NT2/D1 (cell line): ENCODE data around the gene VAV3.
"Not testable (repeated sequence)": the region's sequence is repeated elsewhere in the genome, so short reads cannot be mapped to it uniquely, and the experiment has no call there.

Experiments
- DNase-seq: peaks from one replicate; pipeline ENCODE4 v3.0.0-alpha.2; 2011; ENCODE audit warnings: low read depth, low spot score
- H3K27me3 ChIP-seq: 2 replicates; pipeline ENCODE4 v1.6.0; 2011; ENCODE audit warnings: mild to moderate bottlenecking; ENCODE audit not compliant: insufficient read length, insufficient read depth
- H3K36me3 ChIP-seq: 2 replicates; pipeline ENCODE4 v1.6.1; 2011; ENCODE audit warnings: mild to moderate bottlenecking, low read length, mixed read lengths; ENCODE audit not compliant: insufficient read depth, insufficient read length
- H3K4me1 ChIP-seq: 2 replicates; pipeline ENCODE4 v1.5.1; 2011; ENCODE audit not compliant: insufficient read depth, insufficient read length
- H3K4me3 ChIP-seq: 2 replicates; pipeline ENCODE4 v1.5.1; 2011; ENCODE audit warnings: low read depth; ENCODE audit not compliant: insufficient read length
- H3K9ac ChIP-seq: 2 replicates; pipeline ENCODE4 v1.6.0; 2011; ENCODE audit warnings: low read depth; ENCODE audit not compliant: insufficient read length
- H3K9me3 ChIP-seq: 2 replicates; pipeline ENCODE4 v1.5.1; 2011; ENCODE audit warnings: mild to moderate bottlenecking, low read length; ENCODE audit not compliant: insufficient read depth
- SUZ12 ChIP-seq: IDR thresholded peaks from 2 replicates; pipeline ENCODE4 v1.6.1; 2011; ENCODE audit not compliant: insufficient read length, insufficient read depth; ENCODE audit errors: extremely low read depth
- YY1 ChIP-seq: IDR thresholded peaks from 2 replicates; pipeline ENCODE4 v1.6.1; 2011; ENCODE audit not compliant: insufficient read length, insufficient read depth
- ZNF274 ChIP-seq: IDR thresholded peaks from 2 replicates; pipeline ENCODE4 v1.6.1; 2011; ENCODE audit warnings: mild to moderate bottlenecking, low read depth, low read length

VAV3 gene

DNA sequence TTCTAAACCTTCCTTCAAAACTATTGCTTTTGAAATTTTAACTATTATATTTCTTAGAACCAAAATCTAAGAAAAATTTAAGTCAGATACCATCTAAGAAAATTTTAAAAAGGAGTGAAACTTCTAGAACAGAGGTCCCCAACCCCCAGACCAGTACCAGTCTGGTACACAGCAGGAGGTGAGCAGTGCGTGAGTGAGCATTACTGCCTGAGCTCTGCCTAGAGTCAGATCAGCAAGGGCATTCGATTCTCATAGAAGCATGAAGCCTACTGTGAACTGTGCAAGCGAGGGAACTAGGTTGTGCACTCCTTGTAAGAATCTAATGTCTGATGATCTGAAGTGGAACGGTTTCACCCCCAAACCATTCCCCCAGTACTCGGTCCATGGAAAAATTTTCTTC, 106.7 kb downstream of the VAV3 start:
- H3K9me3 ChIP-seq: peaks cover 6% of the 10 kb centered on the region; the same call in 1 of the 2 replicates
- H3K4me3 ChIP-seq: no peak overlapping the region
- no peaks in the 10 kb centered on the region for H3K4me1 ChIP-seq
- TF ChIP-seq SUZ12: no peak
- TF ChIP-seq ZNF274: no peak
- TF ChIP-seq YY1: no peak
- no peak overlapping the region for H3K9ac ChIP-seq
- DNase-seq: no peak
- H3K36me3 ChIP-seq: no peaks in the 10 kb centered on the region
- no peaks in the 10 kb centered on the region for H3K27me3 ChIP-seq

DNA sequence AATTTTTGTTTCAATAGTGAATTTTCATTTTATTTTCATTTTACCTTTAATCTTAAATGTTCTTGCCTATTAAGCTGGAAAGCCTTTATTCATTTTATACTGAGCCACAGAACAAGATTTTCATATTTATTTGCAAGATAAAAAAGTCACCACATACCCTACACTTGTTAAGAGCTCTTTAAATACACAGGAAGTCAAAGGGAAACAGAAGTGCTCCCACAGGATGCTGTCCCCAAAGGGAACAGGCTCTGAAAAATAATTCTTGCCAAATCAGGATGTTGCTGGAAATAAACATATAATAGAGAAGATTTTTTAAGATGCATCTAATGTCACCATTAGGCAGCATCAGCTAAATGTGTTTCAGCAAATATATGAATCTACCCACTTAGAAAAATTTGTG, 113.6 kb downstream of the VAV3 start:
- no peaks in the 10 kb centered on the region for H3K27me3 ChIP-seq
- no peak overlapping the region for H3K4me3 ChIP-seq
- no peaks in the 10 kb centered on the region for H3K9me3 ChIP-seq
- no peak for DNase-seq
- no peak overlapping the region for H3K9ac ChIP-seq
- TF ChIP-seq YY1 (no peak), SUZ12 (no peak), ZNF274 (no peak)
- no peaks in the 10 kb centered on the region for H3K4me1 ChIP-seq
- no peaks in the 10 kb centered on the region for H3K36me3 ChIP-seq

DNA sequence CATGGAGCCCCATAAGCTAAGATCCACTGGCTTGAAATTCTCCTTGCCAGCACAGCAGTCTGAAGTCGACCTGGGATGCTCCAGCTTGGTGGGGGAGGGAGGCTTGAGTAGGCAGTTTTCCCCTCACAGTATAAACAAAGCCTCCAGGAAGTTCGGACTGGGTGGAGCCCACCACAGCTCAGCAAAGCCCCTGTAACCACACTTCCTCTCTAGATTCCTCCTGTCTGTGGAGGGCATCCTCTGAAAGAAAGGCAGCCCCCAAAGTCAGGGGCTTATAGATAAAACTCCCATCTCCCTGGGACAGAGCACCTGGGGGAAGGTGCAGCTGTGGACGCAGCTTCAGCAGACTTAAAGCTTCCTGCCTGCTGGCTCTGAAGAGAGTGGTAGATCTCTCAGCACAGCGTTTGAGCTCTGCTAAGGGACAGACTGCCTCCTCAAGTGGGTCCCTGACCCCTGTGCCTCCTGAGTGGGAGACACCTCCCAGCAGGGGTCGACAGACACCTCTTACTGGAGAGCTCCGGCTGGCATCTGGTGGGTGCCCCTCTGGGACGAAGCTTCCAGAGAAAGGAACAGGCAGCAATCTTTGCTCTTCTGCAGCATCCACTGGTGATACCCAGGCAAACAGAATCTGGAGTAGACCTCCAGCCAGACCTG, 120.3 kb downstream of the VAV3 start:
- not testable (repeated sequence) for H3K9ac ChIP-seq, H3K4me3 ChIP-seq

DNA sequence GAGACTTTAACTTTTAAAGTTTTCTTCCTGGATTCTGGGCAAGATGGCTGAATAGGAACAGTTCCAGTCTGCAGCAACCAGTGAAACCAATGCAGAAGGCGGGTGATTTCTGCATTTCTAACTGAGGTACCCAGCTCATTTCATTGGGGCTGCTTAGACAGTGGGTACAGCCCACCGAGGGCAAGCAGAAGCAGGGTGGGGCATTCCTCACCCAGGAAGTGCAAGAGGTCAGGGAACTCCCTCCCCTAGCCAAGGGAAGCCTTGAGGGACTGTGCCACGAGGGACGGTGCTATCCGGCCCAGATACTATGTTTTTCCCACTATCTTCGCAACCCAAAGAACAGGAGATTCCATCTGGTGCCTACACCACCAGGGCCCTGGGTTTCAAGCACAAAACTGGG, 121.0 kb downstream of the VAV3 start:
- Histone ChIP-seq H3K36me3 (no peaks in the 10 kb centered on the region), H3K4me3 (no peak overlapping the region), H3K9me3 (no peaks in the 10 kb centered on the region; the same call in 1 of the 2 replicates), H3K9ac (no peak overlapping the region), H3K4me1 (no peaks in the 10 kb centered on the region), H3K27me3 (no peaks in the 10 kb centered on the region)
- TF ChIP-seq SUZ12 (no peak), YY1 (no peak), ZNF274 (no peak)
- no peak for DNase-seq

More for the DNA sequence above, 120.3 kb downstream of the VAV3 start:
- not testable (repeated sequence) for H3K27me3 ChIP-seq, H3K4me1 ChIP-seq, H3K36me3 ChIP-seq, H3K9me3 ChIP-seq, DNase-seq

DNA sequence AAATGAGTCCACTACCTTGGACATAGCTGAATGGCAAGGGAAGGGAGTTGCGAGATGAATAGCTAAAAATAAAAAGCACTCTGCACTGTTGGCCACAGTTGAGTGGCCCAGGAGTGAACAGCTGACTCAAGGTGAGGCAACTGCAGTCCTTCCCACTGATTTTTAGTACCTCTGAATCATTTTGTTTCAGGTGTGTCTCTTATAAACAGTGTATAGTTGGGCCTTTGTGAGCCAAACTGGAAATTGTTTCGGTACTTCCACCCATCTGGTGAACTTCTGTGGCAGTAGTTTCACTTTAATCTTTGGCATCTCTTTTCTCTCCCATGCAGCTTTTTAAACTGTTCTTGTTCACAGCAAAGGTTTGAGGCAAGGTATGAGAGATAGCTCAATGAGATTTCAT, 122.7 kb downstream of the VAV3 start:
- no peaks in the 10 kb centered on the region; the same call in 1 of the 2 replicates for H3K9me3 ChIP-seq
- H3K27me3 ChIP-seq: no peaks in the 10 kb centered on the region
- H3K9ac ChIP-seq: no peak overlapping the region
- TF ChIP-seq ZNF274 (no peak), SUZ12 (no peak), YY1 (no peak)
- H3K36me3 ChIP-seq: no peaks in the 10 kb centered on the region
- no peak for DNase-seq
- H3K4me1 ChIP-seq: no peaks in the 10 kb centered on the region
- no peak overlapping the region for H3K4me3 ChIP-seq

DNA sequence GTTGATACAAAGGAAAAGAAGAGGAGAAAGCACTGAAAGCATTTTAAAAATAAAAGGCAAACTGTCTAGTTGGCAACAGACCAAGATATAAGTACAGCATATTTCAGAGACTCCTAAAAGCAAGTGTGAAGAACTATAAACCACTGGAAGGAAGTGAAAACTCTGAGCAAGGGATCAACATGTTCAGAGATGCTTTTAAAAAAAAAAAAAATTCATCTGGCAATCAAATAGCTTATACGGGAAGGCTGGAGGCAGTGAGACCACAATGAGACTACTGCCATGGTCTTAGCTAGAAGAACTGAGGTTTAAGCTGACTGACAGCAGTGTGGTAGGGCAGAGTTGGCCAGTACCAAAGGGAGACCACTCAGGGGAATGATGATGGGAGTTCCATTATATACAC, 124.3 kb downstream of the VAV3 start:
- Histone ChIP-seq H3K27me3 (no peaks in the 10 kb centered on the region), H3K4me1 (no peaks in the 10 kb centered on the region), H3K36me3 (no peaks in the 10 kb centered on the region), H3K4me3 (no peak overlapping the region), H3K9ac (no peak overlapping the region), H3K9me3 (no peaks in the 10 kb centered on the region; the same call in 1 of the 2 replicates)
- DNase-seq: no peak
- no peak for TF ChIP-seq SUZ12
- no peak for TF ChIP-seq ZNF274
- no peak for TF ChIP-seq YY1

DNA sequence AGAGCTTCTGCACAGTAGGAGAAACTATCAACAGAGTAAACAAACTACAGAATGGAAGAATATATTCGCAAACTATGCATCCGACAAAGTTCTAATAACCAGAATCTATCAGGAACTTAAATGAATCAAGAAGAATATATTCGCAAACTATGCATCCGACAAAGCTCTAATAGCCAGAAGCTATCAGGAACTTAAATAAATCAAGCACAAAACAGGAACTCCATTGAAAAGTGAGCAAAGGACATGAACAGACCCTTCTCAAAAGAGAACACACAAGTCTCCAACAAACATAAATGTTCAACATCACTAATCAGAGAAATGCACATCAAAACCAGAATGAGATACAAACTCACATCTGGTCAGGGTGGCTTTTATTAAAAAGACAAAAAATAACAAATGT, 126.9 kb downstream of the VAV3 start:
- no peak for TF ChIP-seq ZNF274
- no peaks in the 10 kb centered on the region for H3K4me1 ChIP-seq
- no peak overlapping the region for H3K9ac ChIP-seq

DNA sequence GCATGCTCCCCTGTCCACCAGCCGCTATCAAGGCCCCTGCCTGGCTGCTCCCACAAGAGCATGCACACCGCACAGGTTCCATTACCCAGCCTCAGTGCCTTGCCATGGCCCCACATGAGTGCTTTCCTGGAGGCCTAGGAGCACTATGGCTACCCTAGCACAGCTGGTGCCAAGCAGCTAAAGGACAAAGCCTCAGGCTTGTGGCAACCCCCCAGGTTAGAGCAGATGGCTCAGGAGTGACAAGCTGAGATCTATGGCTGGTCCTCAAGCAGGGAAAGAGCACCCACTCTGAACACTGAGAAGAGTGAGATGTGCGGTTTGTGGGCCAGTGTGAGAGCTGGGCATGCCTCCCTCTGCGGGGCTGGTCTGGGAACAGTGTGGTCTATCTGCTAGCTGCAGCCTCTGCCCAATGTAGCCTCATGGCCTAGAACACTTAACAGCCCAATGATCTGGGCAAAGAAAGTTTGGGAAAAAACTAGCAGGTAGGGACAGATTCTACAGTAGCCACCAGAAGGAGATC, 129.8 kb downstream of the VAV3 start:
- no peak for DNase-seq
- Histone ChIP-seq H3K4me1 (no peaks in the 10 kb centered on the region), H3K4me3 (no peak overlapping the region), H3K27me3 (no peaks in the 10 kb centered on the region), H3K9me3 (0 out of 2 replicates have a peak, but pooled peaks cover under 1% of the 10 kb centered on the region), H3K9ac (no peak overlapping the region), H3K36me3 (no peaks in the 10 kb centered on the region)
- TF ChIP-seq YY1 (no peak), ZNF274 (no peak), SUZ12 (no peak)

More for the DNA sequence above, 126.9 kb downstream of the VAV3 start:
- H3K27me3 ChIP-seq: no peaks in the 10 kb centered on the region
- no peak for DNase-seq
- no peak overlapping the region for H3K4me3 ChIP-seq
- no peaks in the 10 kb centered on the region for H3K36me3 ChIP-seq
- H3K9me3 ChIP-seq: no peaks in the 10 kb centered on the region
